Retinal pigment epithelial cell (primary cell): ENCODE measurements around the gene SLC13A2.
"Not testable (repeated sequence)": the region's sequence is repeated elsewhere in the genome, so short reads cannot be mapped to it uniquely, and the experiment has no call there.

Experiments used
- DNase-seq: peaks from one replicate; pipeline ENCODE4 v3.0.0-alpha.2; 2010; ENCODE audit warnings: low read depth
- H3K4me3 ChIP-seq: 2 replicates; pipeline ENCODE4 v1.5.1; 2011; ENCODE audit warnings: mild to moderate bottlenecking, low read length, control low read depth, moderate library complexity
- CTCF ChIP-seq: conservative IDR thresholded peaks from 2 replicates; pipeline ENCODE4 v1.5.1; 2011; ENCODE audit warnings: low read depth, low read length, control low read depth, inconsistent platforms

SLC13A2 gene

DNA sequence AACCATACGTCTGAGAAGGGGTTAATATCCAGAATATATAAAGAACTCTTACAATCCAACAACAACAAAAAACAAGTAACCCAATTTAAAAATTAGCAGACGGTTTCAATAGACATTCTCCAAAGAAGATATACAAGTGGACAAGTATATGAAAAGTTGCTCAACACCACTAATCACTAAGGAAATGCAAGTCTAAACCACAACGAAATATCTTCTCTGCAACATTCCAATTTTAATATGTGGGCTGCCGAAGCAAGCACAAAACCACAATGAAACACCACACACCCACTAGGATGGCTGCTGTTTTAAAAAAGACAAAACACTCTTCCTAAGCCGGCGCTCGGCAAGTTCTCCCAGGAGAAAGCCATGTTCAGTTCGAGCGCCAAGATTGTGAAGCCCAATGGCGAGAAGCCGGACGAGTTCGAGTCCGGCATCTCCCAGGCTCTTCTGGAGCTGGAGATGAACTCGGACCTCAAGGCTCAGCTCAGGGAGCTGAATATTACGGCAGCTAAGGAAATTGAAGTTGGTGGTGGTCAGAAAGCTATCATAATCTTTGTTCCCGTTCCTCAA is 5.9 kb upstream of the SLC13A2 start:
- H3K4me3 ChIP-seq: no peak overlapping the region
- TF ChIP-seq CTCF: no peak
- no peak for DNase-seq

- DNase-seq, H3K4me3 ChIP-seq: not testable (repeated sequence)
Observed at GRCh38 chr17:28468033-28468735, 5.3 kb upstream of the SLC13A2 start.

- H3K4me3 ChIP-seq: no peak overlapping the region
Observed at GRCh38 chr17:28468781-28469180, 4.7 kb upstream of the SLC13A2 start.

GRCh38 chr17:28469376-28469775 is 4.1 kb upstream of the SLC13A2 start:
- DNase-seq: no peak
- TF ChIP-seq CTCF: no peak
- no peak overlapping the region for H3K4me3 ChIP-seq

More at GRCh38 chr17:28468781-28469180, 4.7 kb upstream of the SLC13A2 start:
- no peak for TF ChIP-seq CTCF
- DNase-seq: no peak

- no peak overlapping the region for H3K4me3 ChIP-seq
- TF ChIP-seq CTCF: no peak
- DNase-seq: no peak
Observed at GRCh38 chr17:28470266-28470913, 3.1 kb upstream of the SLC13A2 start.

DNA sequence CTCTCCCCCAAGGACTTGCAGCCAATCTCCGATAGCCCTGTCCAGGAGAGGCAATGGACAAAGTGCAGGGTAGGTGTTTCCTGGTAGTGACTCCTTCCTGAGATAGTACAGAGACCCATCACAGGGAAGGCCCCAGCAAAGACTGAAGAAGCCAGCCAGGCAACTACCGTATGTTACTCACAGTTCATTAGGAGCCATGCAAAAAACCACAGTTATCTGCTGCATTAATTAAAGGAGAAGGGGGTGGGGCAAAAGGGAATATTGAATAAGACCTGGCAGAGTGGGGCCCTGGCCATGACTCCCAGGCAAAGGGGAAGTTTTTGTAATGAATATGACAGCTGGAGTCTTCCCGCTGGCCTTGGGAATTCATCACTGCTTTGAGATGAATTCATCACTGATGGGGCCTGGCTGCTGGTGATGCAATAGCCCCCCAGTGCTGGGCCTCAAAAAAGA is 2.5 kb upstream of the SLC13A2 start:
- DNase-seq: no peak
- no peak for TF ChIP-seq CTCF
- no peak overlapping the region for H3K4me3 ChIP-seq

GRCh38 chr17:28471531-28472342 is 1.7 kb upstream of the SLC13A2 start:
- no peak for DNase-seq
- no peak overlapping the region for H3K4me3 ChIP-seq
- TF ChIP-seq CTCF: no peak
